GM10248 (cell line): ENCODE results near the gene TMEM38B.
"Not testable (repeated sequence)": the region's sequence is repeated elsewhere in the genome, so short reads cannot be mapped to it uniquely, and the experiment has no call there.

ENCODE experiments used
- CTCF ChIA-PET: fragments of 300-600 bp; sonication (Branson Sonifier 250); formaldehyde crosslinking; extraction: SDS; loops from one replicate; lab custom pipeline; 2021; ENCODE audit warnings: antibody characterized with exemption; lab: Yijun Ruan, JAX
- POLR2A ChIA-PET: fragments of 350-650 bp; sonication (Branson Sonifier 250); formaldehyde crosslinking; extraction: SDS; loops from one replicate; lab custom pipeline; 2020; ENCODE audit warnings: antibody characterized with exemption; lab: Yijun Ruan, JAX
- DNase-seq: peaks from one replicate; pipeline ENCODE4 v3.0.0; 2012; ENCODE audit errors: extremely low spot score
- CTCF ChIP-seq: IDR thresholded peaks from 2 replicates; pipeline ENCODE4 v1.5.1; 2012; ENCODE audit warnings: mild to moderate bottlenecking, low read depth; ENCODE audit errors: extremely low read depth, missing control alignments, control extremely low read depth

Gene TMEM38B

GRCh38 chr9:105701145-105701544, 6.8 kb downstream of the TMEM38B start:
- POLR2A ChIA-PET, result no interaction called here
- CTCF ChIA-PET, result interaction anchor here (0.8 to 1.4 kb wide), 4 partner anchors 14 to 23 kb away, joined by 3 to 6 read pairs (median 4); no protein-coding TSS in a partner anchor
- DNase-seq, result no peak
- no peak for TF ChIP-seq CTCF

DNA sequence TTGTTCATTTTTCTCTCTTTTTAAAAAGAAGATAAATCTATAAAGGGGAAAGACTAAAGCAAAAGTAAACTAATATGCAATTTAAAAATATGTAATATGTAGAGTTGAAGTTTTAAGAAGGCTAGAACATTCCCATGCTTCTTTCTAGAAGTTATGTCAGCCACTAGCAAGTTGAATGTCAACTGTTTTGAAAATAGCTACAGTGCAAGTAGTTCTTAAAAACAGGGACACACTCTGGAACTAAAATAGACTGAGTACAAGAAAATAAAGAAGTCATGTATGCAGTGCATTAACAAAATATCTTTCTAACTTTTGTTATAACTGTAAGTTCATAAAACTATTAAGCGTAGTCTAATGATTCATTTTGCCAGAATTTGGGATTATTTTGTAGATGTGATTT, 7.9 kb downstream of the TMEM38B start:
- no peak for TF ChIP-seq CTCF
- no peak for DNase-seq
- ChIA-PET CTCF (interaction anchor here (1.0 kb wide), 1 partner anchor 16 kb away, joined by 3 read pairs; no protein-coding TSS in a partner anchor), POLR2A (no interaction called here)

GRCh38 chr9:105703638-105704037, 9.3 kb downstream of the TMEM38B start:
- CTCF ChIA-PET, DNase-seq, POLR2A ChIA-PET: not testable (repeated sequence)

DNA sequence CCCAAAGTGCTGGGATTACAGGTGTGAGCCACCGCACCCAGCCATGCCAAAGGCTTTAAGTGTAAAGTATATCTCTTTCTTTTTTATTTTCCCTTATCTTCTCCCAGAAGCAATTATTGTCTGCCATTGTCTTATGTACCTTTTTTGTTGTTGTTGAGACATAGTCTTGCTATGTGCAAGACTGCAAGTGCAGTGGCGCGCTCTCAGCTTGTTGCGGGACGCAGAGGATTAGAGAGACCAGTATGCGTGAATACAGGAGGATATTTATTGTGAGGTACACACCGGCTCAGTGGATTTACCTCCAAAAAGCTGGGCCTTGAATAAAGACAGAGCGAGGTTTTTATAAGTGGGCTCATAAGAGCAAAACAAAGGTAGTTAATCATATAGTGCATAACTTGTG, 11.8 kb downstream of the TMEM38B start:
- POLR2A ChIA-PET, result no interaction called here

GRCh38 chr9:105708405-105708804, 14.1 kb downstream of the TMEM38B start:
- TF ChIP-seq CTCF, result no peak
- ChIA-PET POLR2A (no interaction called here), CTCF (interaction anchor here (1.1 to 1.6 kb wide), 2 partner anchors 14 to 100 kb away, joined by 3 to 4 read pairs; partner anchors contain the start of gene TMEM38B)
- DNase-seq, result no peak

More for the DNA sequence above, 11.8 kb downstream of the TMEM38B start:
- CTCF ChIA-PET, result interaction anchor here (2.0 kb wide), 1 partner anchor 12 kb away, joined by 7 read pairs; no protein-coding TSS in a partner anchor
- no peak for TF ChIP-seq CTCF
- no peak for DNase-seq

DNA sequence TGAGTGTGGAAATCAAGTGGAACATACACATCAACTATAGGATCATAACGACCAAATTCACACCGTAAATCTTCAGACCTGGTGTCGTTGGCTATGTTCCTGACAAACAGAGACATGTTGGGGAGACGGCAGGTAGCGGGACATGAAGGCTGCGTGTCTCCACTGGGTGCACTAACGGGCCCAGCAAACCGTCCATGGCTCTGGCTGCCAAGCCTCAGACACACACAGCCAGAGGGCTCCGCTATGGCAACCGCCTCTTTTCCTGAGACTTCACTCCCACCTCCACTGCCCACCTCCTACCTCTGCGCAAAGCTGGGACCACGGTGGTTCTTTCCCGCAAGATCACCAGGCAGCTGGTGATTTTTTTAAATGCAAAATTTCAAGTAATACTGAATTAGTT, 16.3 kb downstream of the TMEM38B start:
- no peak for TF ChIP-seq CTCF

DNA sequence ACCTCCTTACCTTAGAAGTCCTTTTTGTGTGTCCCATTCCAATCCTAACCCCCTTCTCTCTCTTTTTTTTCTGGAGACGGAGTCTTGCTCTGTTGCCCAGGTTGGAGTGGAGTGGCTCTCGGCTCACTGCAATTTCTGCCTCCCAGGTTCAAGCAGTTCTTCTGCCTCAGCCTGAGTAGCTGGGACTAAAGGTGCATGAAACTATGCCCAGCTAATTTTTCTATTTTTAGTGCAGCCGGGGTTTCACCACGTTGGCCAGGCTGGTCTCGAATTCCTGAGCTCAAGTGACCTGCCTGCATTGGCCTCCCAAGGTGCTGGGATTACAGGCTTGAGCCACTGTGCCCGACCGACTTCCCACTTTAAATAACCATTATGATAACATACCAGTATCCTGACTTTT, 17.5 kb downstream of the TMEM38B start:
- no peak for DNase-seq
- ChIA-PET CTCF (interaction anchor here (1.3 to 2.3 kb wide), 3 partner anchors 9 to 24 kb away, joined by 4 to 7 read pairs (median 5); no protein-coding TSS in a partner anchor), POLR2A (no interaction called here)
- no peak for TF ChIP-seq CTCF

More for the DNA sequence above, 16.3 kb downstream of the TMEM38B start:
- DNase-seq, result no peak
- POLR2A ChIA-PET, result no interaction called here
- CTCF ChIA-PET, result interaction anchor here (1.3 kb wide), 1 partner anchor 22 kb away, joined by 5 read pairs; no protein-coding TSS in a partner anchor
